GM06990 (cell line): ENCODE measurements around the gene SLMAP.

Experiments used
- DNase-seq: peaks from one replicate; pipeline ENCODE4 v3.0.0-alpha.2; 2011; ENCODE audit not compliant: insufficient read length; ENCODE audit errors: extremely low read depth
- H3K27me3 ChIP-seq: replicated peaks from 2 replicates; pipeline ENCODE4 v1.6.0; 2011; ENCODE audit warnings: low read length; ENCODE audit not compliant: control insufficient read depth, insufficient read depth
- H3K36me3 ChIP-seq: 2 replicates; pipeline ENCODE4 v1.5.1; 2011; ENCODE audit warnings: low read length; ENCODE audit not compliant: control insufficient read depth, insufficient read depth
- H3K4me3 ChIP-seq: replicated peaks from 2 replicates; pipeline ENCODE4 v1.5.1; 2011; ENCODE audit warnings: low read depth, mild to moderate bottlenecking, control low read depth, low read length
- CTCF ChIP-seq: IDR thresholded peaks from 2 replicates; pipeline ENCODE4 v1.5.1; 2011; ENCODE audit warnings: low read length, control low read depth, mild to moderate bottlenecking, inconsistent platforms; ENCODE audit not compliant: insufficient read depth, poor library complexity, severe bottlenecking

Gene SLMAP

GRCh38 chr3:57974796-57975388 lies 218.8 kb downstream of the SLMAP start:
- Histone ChIP-seq H3K4me3 (no peak overlapping the region), H3K36me3 (no peaks in the 10 kb centered on the region), H3K27me3 (no peaks in the 10 kb centered on the region)
- no peak for DNase-seq
- no peak for TF ChIP-seq CTCF

GRCh38 chr3:57977818-57978235 lies 221.7 kb downstream of the SLMAP start:
- H3K4me3 ChIP-seq, result no peak overlapping the region
- TF ChIP-seq CTCF, result no peak
- H3K36me3 ChIP-seq, result no peaks in the 10 kb centered on the region
- no peaks in the 10 kb centered on the region for H3K27me3 ChIP-seq
- no peak for DNase-seq

DNA sequence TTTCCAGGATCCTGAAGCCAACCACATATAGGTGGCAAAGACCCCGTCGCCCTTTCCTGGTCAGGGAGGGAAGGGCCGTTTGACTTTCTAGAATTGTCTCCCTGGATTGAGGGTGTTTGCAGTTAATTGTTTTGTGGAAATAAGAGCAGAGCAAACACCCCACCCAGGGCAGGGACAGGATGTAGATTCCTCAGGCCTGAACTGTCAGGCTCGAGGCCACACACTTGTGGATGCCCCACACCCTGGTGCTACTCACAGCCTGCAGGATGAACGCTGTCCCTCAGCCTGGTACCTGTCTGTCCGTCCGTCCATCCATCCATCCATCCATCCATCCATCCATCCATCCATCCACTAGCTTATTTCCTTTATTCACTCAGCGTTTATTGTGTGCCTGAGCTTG lies 222.2 kb downstream of the SLMAP start:
- TF ChIP-seq CTCF, result no peak
- Histone ChIP-seq H3K36me3 (no peaks in the 10 kb centered on the region), H3K4me3 (no peak overlapping the region), H3K27me3 (no peaks in the 10 kb centered on the region)
- DNase-seq, result no peak
